NCI-H146 treated with DMSO at 0.1 percent for 48 hours (cell line): Measurements from ENCODE around the gene C17orf100.

Source experiments
- DNase-seq: peaks from one replicate; lab custom pipeline; 2025; ENCODE audit not compliant: unreplicated experiment; lab: John Stamatoyannopoulos, UW

Gene C17orf100

GRCh38 chr17:6651354-6651918, at the start of gene C17orf100, which contains the start of gene MED31:
Gene C17orf100 (plus strand): TSS chr17:6651762. CDS start chr17:6651914, 152 bp downstream.
Gene MED31 (minus strand): TSS chr17:6651605. CDS start chr17:6651528, 77 bp downstream.
- DNase-seq, result peak; percentile 85

- DNase-seq, result no peak
Measured at GRCh38 chr17:6602141-6602540, 49.4 kb upstream of the C17orf100 start.

- no peak for DNase-seq
Measured at GRCh38 chr17:6603744-6604325, 47.7 kb upstream of the C17orf100 start.

- no peak for DNase-seq
Measured at GRCh38 chr17:6605142-6605541, 46.4 kb upstream of the C17orf100 start.

GRCh38 chr17:6608321-6608720, 43.2 kb upstream of the C17orf100 start:
- no peak for DNase-seq

- no peak for DNase-seq
Measured at GRCh38 chr17:6610011-6610410, 41.6 kb upstream of the C17orf100 start.

GRCh38 chr17:6611231-6611630, 40.3 kb upstream of the C17orf100 start:
- no peak for DNase-seq

GRCh38 chr17:6623941-6624340, 27.6 kb upstream of the C17orf100 start:
- DNase-seq, result no peak

- no peak for DNase-seq
Measured at GRCh38 chr17:6626616-6627015, 24.9 kb upstream of the C17orf100 start.

- DNase-seq, result no peak
Measured at GRCh38 chr17:6627019-6627418, 24.5 kb upstream of the C17orf100 start.

- DNase-seq, result no peak
Measured at GRCh38 chr17:6630390-6630789, 21.2 kb upstream of the C17orf100 start.

GRCh38 chr17:6632530-6632929, 19.0 kb upstream of the C17orf100 start:
- no peak for DNase-seq

GRCh38 chr17:6633263-6633662, 18.3 kb upstream of the C17orf100 start:
- no peak for DNase-seq

- no peak for DNase-seq
Measured at GRCh38 chr17:6636105-6636504, 15.5 kb upstream of the C17orf100 start.

- DNase-seq, result no peak
Measured at GRCh38 chr17:6636616-6637457, 14.7 kb upstream of the C17orf100 start.

- DNase-seq, result no peak
Measured at GRCh38 chr17:6637458-6637840, 14.1 kb upstream of the C17orf100 start.

- no peak for DNase-seq
Measured at GRCh38 chr17:6638046-6638908, 13.3 kb upstream of the C17orf100 start.

GRCh38 chr17:6639014-6639585, 12.5 kb upstream of the C17orf100 start:
- no peak for DNase-seq

GRCh38 chr17:6639586-6640535, 11.7 kb upstream of the C17orf100 start:
- peak; percentile 50 for DNase-seq
